ENCODE results near the gene MANSC4.

DNA sequence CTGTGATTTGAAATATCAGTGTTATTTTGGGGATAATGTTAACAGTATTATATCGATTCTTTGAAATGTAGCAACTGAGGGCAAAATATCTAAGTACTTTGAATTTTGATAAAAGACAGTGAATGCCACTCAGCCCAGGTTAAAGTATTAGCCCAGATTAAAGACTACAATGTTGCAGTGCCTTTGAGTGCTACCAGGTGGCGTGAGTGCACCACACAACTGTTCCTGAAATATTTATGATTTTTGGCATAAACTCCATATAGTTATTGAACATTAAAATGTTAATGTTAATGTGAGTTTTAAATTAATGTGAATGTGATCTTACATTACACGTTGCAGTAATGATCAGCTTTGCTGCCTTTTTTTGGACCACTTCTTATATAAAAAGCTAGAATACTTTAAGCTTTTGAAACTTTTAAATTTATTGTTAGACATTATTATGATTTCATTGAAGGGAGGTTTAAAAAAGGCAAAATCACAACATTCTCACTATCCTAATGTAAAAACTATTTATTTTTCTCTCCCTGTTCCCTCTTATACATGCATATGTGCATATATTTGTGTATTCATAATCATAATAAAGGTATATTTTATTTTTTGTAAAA lies 46.9 kb downstream of the MANSC4 start:
- TF ChIP-seq, protein P1, sequence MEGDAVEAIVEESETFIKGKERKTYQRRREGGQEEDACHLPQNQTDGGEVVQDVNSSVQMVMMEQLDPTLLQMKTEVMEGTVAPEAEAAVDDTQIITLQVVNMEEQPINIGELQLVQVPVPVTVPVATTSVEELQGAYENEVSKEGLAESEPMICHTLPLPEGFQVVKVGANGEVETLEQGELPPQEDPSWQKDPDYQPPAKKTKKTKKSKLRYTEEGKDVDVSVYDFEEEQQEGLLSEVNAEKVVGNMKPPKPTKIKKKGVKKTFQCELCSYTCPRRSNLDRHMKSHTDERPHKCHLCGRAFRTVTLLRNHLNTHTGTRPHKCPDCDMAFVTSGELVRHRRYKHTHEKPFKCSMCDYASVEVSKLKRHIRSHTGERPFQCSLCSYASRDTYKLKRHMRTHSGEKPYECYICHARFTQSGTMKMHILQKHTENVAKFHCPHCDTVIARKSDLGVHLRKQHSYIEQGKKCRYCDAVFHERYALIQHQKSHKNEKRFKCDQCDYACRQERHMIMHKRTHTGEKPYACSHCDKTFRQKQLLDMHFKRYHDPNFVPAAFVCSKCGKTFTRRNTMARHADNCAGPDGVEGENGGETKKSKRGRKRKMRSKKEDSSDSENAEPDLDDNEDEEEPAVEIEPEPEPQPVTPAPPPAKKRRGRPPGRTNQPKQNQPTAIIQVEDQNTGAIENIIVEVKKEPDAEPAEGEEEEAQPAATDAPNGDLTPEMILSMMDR (conservative IDR thresholded peaks at IDR 0.05; ENCODE audit: low read length) = peak; percentile 93
- TF ChIP-seq EZH2phosphoT487 (IDR thresholded peaks at IDR 0.05; ENCODE audit: borderline replicate concordance, low read depth, low read length) = no peak

All from OCI-LY7 (cell line).